Loucy (cell line): ENCODE results near the gene WRAP73.

Experiments
- H2AFZ ChIP-seq: fragments of 200-600 bp; sonication (generic); 2 replicates; pipeline ENCODE4 v1.6.0; 2016; ENCODE audit warnings: antibody characterized with exemption, mild to moderate bottlenecking, low read length, moderate library complexity
- H3F3A ChIP-seq: fragments of 200-600 bp; 2 replicates; pipeline ENCODE4 v1.6.0; 2016; ENCODE audit warnings: antibody characterized with exemption, low read depth, mild to moderate bottlenecking
- H3K27me3 ChIP-seq: fragments of 200-600 bp; sonication (generic); 2 replicates; pipeline ENCODE4 v1.6.1; 2014; ENCODE audit warnings: low read length, mild to moderate bottlenecking; ENCODE audit not compliant: insufficient read depth, poor library complexity, severe bottlenecking
- H3K36me3 ChIP-seq: fragments of 200-600 bp; sonication (generic); 2 replicates; pipeline ENCODE4 v1.6.1; 2016; ENCODE audit warnings: low read length; ENCODE audit not compliant: insufficient read depth
- H3K4me1 ChIP-seq: fragments of 200-600 bp; sonication (generic); 2 replicates; pipeline ENCODE4 v1.5.1; 2014; ENCODE audit warnings: low read length, mild to moderate bottlenecking; ENCODE audit not compliant: insufficient read depth, poor library complexity, severe bottlenecking
- H3K4me2 ChIP-seq: fragments of 200-600 bp; sonication (generic); 2 replicates; pipeline ENCODE4 v1.6.0; 2014; ENCODE audit warnings: antibody characterized with exemption, low read length, low read depth, mild to moderate bottlenecking; ENCODE audit not compliant: poor library complexity, severe bottlenecking
- H3K4me3 ChIP-seq: fragments of 200-600 bp; sonication (generic); 2 replicates; pipeline ENCODE4 v1.5.1; 2014; ENCODE audit warnings: low read length, mild to moderate bottlenecking, mixed read lengths; ENCODE audit not compliant: poor library complexity, severe bottlenecking
- H3K79me2 ChIP-seq: fragments of 200-600 bp; sonication (generic); 2 replicates; pipeline ENCODE4 v1.6.1; 2014; ENCODE audit warnings: low read length; ENCODE audit not compliant: insufficient read depth
- H3K9ac ChIP-seq: fragments of 200-600 bp; sonication (generic); 2 replicates; pipeline ENCODE4 v1.6.0; 2014; ENCODE audit warnings: mild to moderate bottlenecking, low read depth, low read length, moderate library complexity; ENCODE audit not compliant: poor library complexity, severe bottlenecking
- H3K9me2 ChIP-seq: fragments of 200-600 bp; sonication (generic); replicated peaks from 2 replicates; pipeline ENCODE4 v1.6.1; 2016; ENCODE audit warnings: low read depth, low read length, mixed read lengths
- H3K9me3 ChIP-seq: fragments of 200-600 bp; sonication (generic); 2 replicates; pipeline ENCODE4 v1.6.1; 2014; ENCODE audit warnings: mild to moderate bottlenecking, antibody characterized with exemption, low read length, low read depth; ENCODE audit not compliant: insufficient read depth
- H4K20me1 ChIP-seq: fragments of 200-600 bp; sonication (generic); 2 replicates; pipeline ENCODE4 v1.6.0; 2014; ENCODE audit warnings: antibody characterized with exemption, low read length, mild to moderate bottlenecking; ENCODE audit not compliant: insufficient read depth, poor library complexity, severe bottlenecking
- CTCF ChIP-seq: fragments of 200-600 bp; sonication (generic); conservative IDR thresholded peaks from 2 replicates; pipeline ENCODE4 v1.5.1; 2014; ENCODE audit warnings: mild to moderate bottlenecking, antibody characterized with exemption, low read length
- EZH2phosphoT487 ChIP-seq: fragments of 200-600 bp; IDR thresholded peaks from 2 replicates; pipeline ENCODE4 v1.6.1; 2018; ENCODE audit warnings: antibody characterized with exemption, mild to moderate bottlenecking, moderate library complexity, borderline replicate concordance

Gene WRAP73

GRCh38 chr1:3662080-3662671, 12.3 kb upstream of the WRAP73 start:
- no peak overlapping the region for H2AFZ ChIP-seq
- H3K27me3 ChIP-seq: no peaks in the 10 kb centered on the region
- no peaks in the 10 kb centered on the region for H3K79me2 ChIP-seq
- H3K4me1 ChIP-seq: peaks cover 8% of the 10 kb centered on the region
- H3K9me2 ChIP-seq: no peaks in the 10 kb centered on the region
- no peak overlapping the region for H3K4me3 ChIP-seq
- no peaks in the 10 kb centered on the region for H3F3A ChIP-seq
- H4K20me1 ChIP-seq: no peaks in the 10 kb centered on the region
- TF ChIP-seq CTCF: no peak
- TF ChIP-seq EZH2phosphoT487: no peak
- no peak overlapping the region for H3K9ac ChIP-seq
- H3K9me3 ChIP-seq: no peaks in the 10 kb centered on the region
- H3K36me3 ChIP-seq: no peaks in the 10 kb centered on the region
- H3K4me2 ChIP-seq: no peak overlapping the region

GRCh38 chr1:3661631-3662030, 11.7 kb upstream of the WRAP73 start:
- no peak overlapping the region for H2AFZ ChIP-seq
- no peak for TF ChIP-seq CTCF
- no peaks in the 10 kb centered on the region for H3F3A ChIP-seq
- H3K4me1 ChIP-seq: peaks cover 8% of the 10 kb centered on the region
- H3K9me3 ChIP-seq: no peaks in the 10 kb centered on the region
- H3K36me3 ChIP-seq: no peaks in the 10 kb centered on the region
- no peaks in the 10 kb centered on the region for H4K20me1 ChIP-seq
- no peaks in the 10 kb centered on the region for H3K79me2 ChIP-seq
- H3K9me2 ChIP-seq: no peaks in the 10 kb centered on the region
- H3K27me3 ChIP-seq: no peaks in the 10 kb centered on the region
- H3K4me3 ChIP-seq: no peak overlapping the region
- H3K9ac ChIP-seq: no peak overlapping the region
- H3K4me2 ChIP-seq: no peak overlapping the region

- Histone ChIP-seq H3K9me3 (no peaks in the 10 kb centered on the region), H3K4me2 (no peak overlapping the region), H3K36me3 (no peaks in the 10 kb centered on the region), H3K27me3 (no peaks in the 10 kb centered on the region), H3K4me3 (no peak overlapping the region), H3K4me1 (peaks cover 8% of the 10 kb centered on the region), H3F3A (no peaks in the 10 kb centered on the region), H3K9ac (no peak overlapping the region), H4K20me1 (no peaks in the 10 kb centered on the region), H2AFZ (no peak overlapping the region), H3K79me2 (no peaks in the 10 kb centered on the region), H3K9me2 (no peaks in the 10 kb centered on the region)
- no peak for TF ChIP-seq CTCF
- TF ChIP-seq EZH2phosphoT487: no peak
Observed at GRCh38 chr1:3660704-3661103, 10.8 kb upstream of the WRAP73 start.
